Measurements from ENCODE around the gene ACP2. TPM values are rescaled to one million over a fixed set of nuclear protein-coding genes. Genes with fewer than 3 reads are reported as not detected.

Gene ACP2
- total and polyA plus RNA-seq, 10 of the 15 experiments (the other 5 are each of a cell fraction or from before 2014, with no cell fraction given): 0.98 to 11.7 (median 7.4) TPM

DNA sequence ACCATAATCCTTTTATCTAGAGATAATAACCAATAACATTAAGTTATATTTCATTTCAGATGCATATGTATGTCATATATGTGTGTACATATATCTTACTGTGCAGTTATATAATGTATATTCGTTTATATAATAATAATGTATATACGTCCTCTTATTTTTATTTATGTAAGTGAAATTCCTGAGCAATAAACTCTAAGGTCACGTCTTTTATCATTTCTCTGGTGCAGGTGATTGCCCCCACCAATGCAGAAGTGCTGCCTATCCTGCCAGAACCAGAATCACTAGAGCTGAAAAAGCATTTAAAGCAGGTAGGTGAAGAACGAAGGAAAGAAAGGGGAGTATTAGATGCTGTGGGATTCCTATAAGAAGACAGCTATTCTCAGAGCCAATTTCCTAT lies 30.2 kb upstream of the ACP2 start:
- Histone ChIP-seq H3K79me2 (ENCODE audit: control insufficient read depth, insufficient read depth, low read length) (peaks cover 3% of the 10 kb centered on the region), H3K4me3 (no peak overlapping the region), H3K4me2 (ENCODE audit: control insufficient read depth, insufficient read depth) (no peak overlapping the region), H3K9ac (ENCODE audit: control insufficient read depth, insufficient read depth, low read length) (no peak overlapping the region), H4K20me1 (ENCODE audit: control insufficient read depth, insufficient read depth) (no peaks in the 10 kb centered on the region), H3K36me3 (ENCODE audit: control insufficient read depth in 2 of 2, insufficient read depth in 2 of 2, low read length in 1 of 2) (peaks cover 21 to 35% of the 10 kb centered on the region in 2 experiments), H3K4me1 (ENCODE audit: control insufficient read depth, insufficient read depth, low read length) (no peaks in the 10 kb centered on the region), H3K9me3 (replicated peaks; ENCODE audit: control insufficient read depth, insufficient read depth, low read length) (no peaks in the 10 kb centered on the region), H3K27me3 (replicated peaks in 1 of 2; ENCODE audit: control insufficient read depth in 2 of 2, insufficient read depth in 2 of 2, low read length in 1 of 2) (no peaks in the 10 kb centered on the region), H2AFZ (ENCODE audit: control insufficient read depth, low read depth, low read length) (no peak overlapping the region), H3K27ac (ENCODE audit: control insufficient read depth, insufficient read depth) (no peak overlapping the region)
- ChIA-PET RAD21 (ENCODE audit: unreplicated experiment) (no interaction called here), POLR2A (interaction anchor here (0.6 kb wide), 1 partner anchor 104 kb away, joined by 4 read pairs; no protein-coding TSS in a partner anchor), SMC1A (ENCODE audit: uncharacterized antibody, unreplicated experiment) (no interaction called here), CTCF (interaction anchor here (0.8 kb wide), 1 partner anchor 131 kb away, joined by 3 read pairs; no protein-coding TSS in a partner anchor)
- in situ Hi-C loops (cut with MboI): no loop called here
- ATAC-seq (no peak), FAIRE-seq (no peak), DNase-seq (ENCODE audit: low read depth, low spot score) (no peak)
- no TSS peak for BruUV-seq (replicated peaks)
- 94% methylated on average over 4 of the region's 4 CpGs for WGBS (ENCODE audit: insufficient coverage, insufficient replicate concordance, low lambda C conversion rate, missing lambda C conversion rate)
- intact Hi-C loops (cut with micrococcal nuclease; ENCODE audit: unreplicated experiment): no loop called here
- no peak for TF ChIP-seq CBFB (IDR thresholded peaks at IDR 0.05; ENCODE audit: low read depth)
- no peak for TF ChIP-seq DPF2 (IDR thresholded peaks at IDR 0.05)
- no peak for TF ChIP-seq E2F4 (IDR thresholded peaks at IDR 0.05; ENCODE audit: low read depth, low read length)
- no peak for TF ChIP-seq LARP7 (IDR thresholded peaks at IDR 0.05)
- no peak for TF ChIP-seq NR2F1 (conservative IDR thresholded peaks at IDR 0.05)
- TF ChIP-seq EZH2 (IDR thresholded peaks at IDR 0.05; ENCODE audit: borderline replicate concordance, control insufficient read depth, low read depth, low read length): no peak
- TF ChIP-seq BCLAF1 (IDR thresholded peaks at IDR 0.05): no peak
- no peak for TF ChIP-seq NRF1 (conservative IDR thresholded peaks at IDR 0.05; ENCODE audit: low read depth, low read length)
- no peak for TF ChIP-seq NR2C1 (IDR thresholded peaks at IDR 0.05)
- TF ChIP-seq ZNF207 (IDR thresholded peaks at IDR 0.05; ENCODE audit: borderline replicate concordance): no peak
- TF ChIP-seq, protein P1, sequence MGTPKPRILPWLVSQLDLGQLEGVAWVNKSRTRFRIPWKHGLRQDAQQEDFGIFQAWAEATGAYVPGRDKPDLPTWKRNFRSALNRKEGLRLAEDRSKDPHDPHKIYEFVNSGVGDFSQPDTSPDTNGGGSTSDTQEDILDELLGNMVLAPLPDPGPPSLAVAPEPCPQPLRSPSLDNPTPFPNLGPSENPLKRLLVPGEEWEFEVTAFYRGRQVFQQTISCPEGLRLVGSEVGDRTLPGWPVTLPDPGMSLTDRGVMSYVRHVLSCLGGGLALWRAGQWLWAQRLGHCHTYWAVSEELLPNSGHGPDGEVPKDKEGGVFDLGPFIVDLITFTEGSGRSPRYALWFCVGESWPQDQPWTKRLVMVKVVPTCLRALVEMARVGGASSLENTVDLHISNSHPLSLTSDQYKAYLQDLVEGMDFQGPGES (IDR thresholded peaks at IDR 0.05): no peak
- TF ChIP-seq POLR2A (IDR thresholded peaks at IDR 0.05; ENCODE audit: low read depth, low read length): no peak
- TF ChIP-seq BACH1 (IDR thresholded peaks at IDR 0.05; ENCODE audit: borderline replicate concordance): no peak
- TF ChIP-seq KAT2A (conservative IDR thresholded peaks at IDR 0.05; ENCODE audit: control insufficient read depth, low read depth, low read length): no peak
- TF ChIP-seq, protein P2, sequence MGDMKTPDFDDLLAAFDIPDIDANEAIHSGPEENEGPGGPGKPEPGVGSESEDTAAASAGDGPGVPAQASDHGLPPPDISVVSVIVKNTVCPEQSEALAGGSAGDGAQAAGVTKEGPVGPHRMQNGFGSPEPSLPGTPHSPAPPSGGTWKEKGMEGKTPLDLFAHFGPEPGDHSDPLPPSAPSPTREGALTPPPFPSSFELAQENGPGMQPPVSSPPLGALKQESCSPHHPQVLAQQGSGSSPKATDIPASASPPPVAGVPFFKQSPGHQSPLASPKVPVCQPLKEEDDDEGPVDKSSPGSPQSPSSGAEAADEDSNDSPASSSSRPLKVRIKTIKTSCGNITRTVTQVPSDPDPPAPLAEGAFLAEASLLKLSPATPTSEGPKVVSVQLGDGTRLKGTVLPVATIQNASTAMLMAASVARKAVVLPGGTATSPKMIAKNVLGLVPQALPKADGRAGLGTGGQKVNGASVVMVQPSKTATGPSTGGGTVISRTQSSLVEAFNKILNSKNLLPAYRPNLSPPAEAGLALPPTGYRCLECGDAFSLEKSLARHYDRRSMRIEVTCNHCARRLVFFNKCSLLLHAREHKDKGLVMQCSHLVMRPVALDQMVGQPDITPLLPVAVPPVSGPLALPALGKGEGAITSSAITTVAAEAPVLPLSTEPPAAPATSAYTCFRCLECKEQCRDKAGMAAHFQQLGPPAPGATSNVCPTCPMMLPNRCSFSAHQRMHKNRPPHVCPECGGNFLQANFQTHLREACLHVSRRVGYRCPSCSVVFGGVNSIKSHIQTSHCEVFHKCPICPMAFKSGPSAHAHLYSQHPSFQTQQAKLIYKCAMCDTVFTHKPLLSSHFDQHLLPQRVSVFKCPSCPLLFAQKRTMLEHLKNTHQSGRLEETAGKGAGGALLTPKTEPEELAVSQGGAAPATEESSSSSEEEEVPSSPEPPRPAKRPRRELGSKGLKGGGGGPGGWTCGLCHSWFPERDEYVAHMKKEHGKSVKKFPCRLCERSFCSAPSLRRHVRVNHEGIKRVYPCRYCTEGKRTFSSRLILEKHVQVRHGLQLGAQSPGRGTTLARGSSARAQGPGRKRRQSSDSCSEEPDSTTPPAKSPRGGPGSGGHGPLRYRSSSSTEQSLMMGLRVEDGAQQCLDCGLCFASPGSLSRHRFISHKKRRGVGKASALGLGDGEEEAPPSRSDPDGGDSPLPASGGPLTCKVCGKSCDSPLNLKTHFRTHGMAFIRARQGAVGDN (IDR thresholded peaks at IDR 0.05): no peak
- TF ChIP-seq SMAD5 (IDR thresholded peaks at IDR 0.05; ENCODE audit: low read depth): no peak
- no peak for TF ChIP-seq RELA (IDR thresholded peaks at IDR 0.05; ENCODE audit: borderline replicate concordance, partially characterized antibody)
- no peak for TF ChIP-seq EGR1 (IDR thresholded peaks at IDR 0.05; ENCODE audit: borderline replicate concordance in 1 of 2, low read depth in 2 of 2, low read length in 2 of 2)

All from GM12878 (cell line).